GM18511 (cell line): ENCODE data around the gene SQSTM1.

ENCODE experiments used
- ATAC-seq: cut with Tn5 transposase; IDR thresholded peaks from one replicate; pipeline ENCODE4 v1.9.1; 2021; ENCODE audit warnings: mild to moderate bottlenecking, moderate library complexity; ENCODE audit not compliant: unreplicated experiment

Gene SQSTM1

DNA sequence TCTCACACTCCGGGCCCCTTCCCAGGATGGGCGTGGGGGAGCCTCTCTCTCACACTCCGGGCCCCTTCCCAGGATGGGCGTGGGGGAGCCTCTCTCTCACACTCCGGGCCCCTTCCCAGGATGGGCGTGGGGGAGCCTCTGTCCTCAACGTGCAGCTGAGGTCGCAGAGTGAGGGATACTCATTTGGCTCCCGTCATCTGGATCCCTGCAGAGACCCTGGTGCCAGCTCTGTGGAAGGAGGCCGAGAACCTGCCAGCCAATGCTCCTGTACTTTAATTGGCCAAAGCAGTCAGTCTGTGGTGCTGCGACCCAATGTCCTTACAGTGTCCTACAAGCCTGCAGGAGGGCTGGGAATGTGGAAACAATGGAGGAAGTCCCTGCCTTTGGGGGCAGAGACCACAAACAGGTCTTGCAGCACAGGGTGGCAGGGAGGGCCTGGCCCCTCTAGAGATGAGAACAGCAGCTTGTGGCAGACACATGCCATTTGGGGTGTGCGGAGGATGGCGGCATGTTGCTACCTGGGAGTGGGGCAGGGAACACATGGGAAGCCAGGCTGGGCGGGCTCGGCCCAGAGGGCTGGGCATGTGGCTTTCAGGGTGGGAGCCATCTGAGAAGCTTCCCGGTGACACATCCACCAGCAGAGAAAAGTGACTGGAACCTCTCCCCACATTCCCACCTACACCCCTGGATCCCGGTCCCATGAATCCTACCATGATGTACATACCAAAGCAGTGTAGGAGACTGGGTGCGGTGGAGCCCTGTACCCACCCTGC, 51.5 kb downstream of the SQSTM1 start:
- ATAC-seq: no peak

DNA sequence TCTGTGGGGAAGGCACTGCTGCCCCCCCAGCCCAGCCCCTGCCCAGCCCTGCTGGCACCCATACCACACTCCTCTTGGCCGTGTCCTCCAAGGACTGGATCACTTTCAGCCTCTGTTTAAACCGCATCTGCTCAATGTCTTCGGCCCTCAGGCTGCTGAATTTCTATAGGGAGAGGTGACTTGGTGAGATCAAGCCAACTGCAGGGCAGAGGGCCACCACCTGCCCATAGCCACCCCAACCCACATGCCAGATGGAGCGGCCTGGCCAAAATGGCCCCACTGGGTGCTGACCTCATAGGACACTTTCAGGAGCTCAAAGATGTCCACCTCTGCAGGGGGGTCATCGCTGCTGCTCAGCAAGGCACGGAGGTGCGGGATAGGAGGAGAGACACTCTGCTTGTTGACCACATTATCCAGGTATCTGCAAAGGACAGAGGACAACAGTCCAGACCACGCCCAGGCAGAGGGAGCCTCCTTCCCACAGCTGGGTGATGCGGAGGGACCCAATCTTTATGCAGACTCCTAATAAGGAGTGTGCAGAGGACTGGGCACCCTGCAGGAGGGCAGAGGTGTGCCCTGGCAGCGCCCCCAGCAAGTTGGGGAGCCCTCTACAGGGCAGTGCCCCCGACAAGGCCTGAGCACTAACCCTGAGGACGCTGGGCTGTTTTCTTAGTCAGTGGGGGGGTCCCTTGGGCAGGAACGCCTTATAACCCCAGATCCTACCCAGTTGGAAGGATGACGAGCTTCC, 52.3 kb downstream of the SQSTM1 start:
- no peak for ATAC-seq

DNA sequence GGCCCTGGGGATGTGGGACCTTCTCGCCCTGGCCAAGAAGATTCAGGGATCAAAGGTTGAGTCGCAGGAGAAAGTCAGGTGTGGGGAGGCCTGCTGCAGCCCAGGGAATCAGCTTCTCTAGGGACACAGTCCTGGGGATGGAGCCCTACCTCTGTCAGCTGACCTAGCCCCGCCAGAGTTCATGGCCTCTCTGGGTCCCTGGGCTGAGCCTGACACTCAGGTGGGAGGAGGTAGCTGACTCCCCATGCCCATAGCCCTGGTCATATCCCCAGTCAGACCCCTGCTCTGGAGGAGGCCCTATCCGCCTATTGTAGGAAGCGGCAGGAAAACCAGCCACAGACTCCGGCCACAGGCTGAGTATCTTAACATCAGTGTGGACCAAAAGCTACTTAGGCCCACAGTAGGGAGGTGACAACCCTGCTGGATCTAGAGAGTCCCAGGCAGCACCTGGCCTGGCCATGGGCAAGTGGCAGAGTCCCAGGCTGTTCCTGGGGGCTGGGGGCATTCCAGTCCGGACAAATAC, 52.9 kb downstream of the SQSTM1 start:
- no peak for ATAC-seq

DNA sequence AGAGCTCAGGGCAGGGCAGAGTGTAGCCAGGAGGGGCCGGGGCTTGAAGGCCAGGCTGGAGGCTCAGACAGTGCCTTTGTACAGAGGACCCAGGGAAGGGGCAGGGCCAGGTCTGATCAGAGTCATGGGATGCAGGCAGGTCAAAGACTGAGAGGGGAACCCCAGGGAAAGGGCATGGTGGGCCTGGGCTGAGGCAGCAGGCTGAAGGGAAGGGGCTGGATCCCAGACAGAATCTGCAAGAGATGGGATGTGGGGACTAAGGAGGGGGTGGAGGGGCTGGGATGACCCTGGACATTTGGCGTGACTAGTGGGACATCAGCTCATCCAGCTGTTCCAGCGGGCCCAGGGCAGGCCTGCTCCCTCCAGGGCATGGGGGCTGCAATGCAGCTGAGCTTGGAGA, 53.4 kb downstream of the SQSTM1 start:
- no peak for ATAC-seq

DNA sequence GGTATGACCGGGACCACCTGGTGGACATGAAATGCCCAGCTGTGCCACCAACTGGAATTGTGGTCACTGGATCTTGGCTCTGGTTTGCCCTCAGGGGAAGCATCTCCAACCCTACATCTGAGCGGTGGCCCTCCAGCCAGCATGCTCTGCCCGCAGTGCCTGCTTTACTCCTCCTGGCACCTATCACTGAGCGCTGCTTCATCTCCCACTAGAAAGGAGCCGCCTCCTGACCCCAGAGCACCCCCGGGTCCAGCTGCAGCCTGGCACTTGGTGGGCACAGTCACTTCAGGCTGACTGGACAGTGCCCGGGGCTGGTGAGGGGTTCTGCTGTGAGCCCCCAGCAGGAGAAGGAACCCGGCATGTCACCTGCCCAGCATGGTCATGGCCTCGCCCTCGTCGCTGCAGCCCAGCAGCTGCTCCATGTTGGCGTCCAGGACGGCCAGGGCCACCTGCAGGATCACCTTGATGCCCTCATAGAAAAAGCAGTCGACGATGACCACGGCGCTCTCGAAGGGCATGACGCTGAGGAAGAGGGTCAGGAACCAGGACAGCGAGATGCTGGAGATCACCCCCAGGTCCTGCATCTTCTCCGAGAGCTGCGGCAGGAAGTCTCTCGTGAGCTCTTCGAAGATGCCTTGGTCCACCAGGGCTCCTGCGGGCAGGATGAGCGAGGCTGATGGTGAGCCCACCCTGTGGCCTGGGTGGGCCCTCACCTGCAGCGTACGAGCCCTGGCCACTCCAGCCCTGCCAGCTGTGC, 54.0 kb downstream of the SQSTM1 start:
- no peak for ATAC-seq

DNA sequence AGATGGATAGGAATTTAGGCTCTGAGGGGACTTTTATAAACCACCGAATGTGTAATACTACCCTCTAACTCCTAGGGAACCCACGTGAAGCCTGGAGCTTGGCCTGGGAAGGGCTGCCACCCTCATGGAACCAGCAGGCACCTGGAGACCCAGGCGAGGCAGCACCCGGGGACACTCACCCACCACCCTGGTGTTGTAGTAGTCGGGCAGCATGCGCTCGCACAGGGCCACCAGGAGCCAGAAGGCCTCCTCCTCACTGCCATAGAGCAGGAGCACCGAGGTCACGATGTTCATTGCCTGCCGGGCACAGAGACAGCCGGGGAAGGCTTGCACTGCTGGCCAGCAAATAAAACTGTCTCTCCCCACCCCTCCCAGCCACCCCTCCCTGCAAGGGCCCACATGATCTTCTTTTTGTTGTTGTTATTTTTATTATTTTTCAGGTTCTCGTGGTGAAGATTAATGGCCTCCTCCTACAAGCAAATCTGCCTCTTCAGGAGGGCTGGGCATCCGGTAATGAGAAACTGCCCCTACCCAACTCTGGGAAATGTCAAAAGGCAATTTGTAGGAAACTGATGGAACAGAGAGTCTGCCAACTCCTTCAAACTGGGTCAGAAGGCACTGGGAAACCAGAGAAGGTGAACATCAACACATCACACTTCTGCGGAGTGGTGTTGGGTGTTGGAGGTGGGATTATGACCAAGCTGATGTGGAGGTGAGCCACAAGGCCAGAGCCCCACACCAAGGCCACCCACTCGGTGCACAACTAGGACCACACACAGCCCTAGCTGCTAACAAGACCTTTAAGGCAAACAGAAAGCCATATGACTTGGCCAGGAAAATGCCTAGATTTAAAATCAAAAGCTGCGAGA, 55.3 kb downstream of the SQSTM1 start:
- no peak for ATAC-seq

DNA sequence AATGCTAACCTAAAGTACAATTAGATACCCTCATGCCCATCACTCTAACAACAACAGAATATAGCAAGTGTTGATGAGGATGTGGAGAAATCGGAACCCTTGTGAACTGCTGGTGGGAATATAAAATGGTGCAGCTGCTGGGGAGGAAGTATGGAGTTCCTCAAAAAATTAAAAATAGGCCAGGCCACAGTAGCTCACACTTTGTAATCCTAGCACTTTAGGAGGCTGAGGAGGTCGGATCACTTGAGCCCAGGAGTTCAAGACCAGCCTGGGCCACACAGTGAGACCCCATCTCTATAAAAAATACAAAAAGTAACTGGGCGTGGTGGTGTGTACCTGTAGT, 55.9 kb downstream of the SQSTM1 start:
- no peak for ATAC-seq

DNA sequence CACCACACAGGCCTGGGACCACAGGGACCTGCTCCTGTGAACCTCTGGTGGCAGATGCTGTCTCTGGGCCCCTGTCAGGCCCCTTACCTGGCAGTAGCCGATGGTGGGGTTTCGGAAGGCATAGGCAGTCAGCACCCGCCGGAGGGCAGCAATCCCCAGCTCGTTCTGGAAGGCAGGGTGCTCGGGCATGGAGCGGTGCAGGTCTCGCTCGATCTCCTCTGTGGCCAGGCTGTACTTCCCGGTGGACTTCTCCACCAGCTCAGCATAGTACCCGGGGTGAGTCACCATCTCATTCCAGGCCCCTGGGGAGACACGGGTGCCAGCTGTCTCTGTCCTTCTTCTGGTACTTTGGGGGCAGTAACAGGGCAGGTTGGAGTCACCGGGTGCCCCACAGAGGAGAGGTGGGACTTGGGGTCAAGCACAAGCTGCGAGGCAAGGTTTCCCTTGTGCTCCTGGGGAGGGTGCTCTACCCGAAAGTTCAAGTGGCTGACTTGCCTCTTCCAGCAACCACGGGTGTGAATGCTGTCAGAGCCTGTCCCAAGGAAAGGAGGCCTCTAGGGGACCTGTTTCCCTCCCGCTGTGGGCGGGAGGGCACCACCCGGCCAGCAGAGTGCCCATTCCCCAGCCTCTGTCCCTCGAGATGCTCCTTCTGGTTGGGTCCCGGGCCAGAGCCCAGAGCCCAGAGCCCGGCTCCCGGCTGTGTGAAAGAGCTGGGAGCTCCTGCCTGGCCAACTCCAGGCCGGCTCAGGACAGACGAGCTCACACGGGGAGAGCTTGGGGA, 57.7 kb downstream of the SQSTM1 start:
- no peak for ATAC-seq

DNA sequence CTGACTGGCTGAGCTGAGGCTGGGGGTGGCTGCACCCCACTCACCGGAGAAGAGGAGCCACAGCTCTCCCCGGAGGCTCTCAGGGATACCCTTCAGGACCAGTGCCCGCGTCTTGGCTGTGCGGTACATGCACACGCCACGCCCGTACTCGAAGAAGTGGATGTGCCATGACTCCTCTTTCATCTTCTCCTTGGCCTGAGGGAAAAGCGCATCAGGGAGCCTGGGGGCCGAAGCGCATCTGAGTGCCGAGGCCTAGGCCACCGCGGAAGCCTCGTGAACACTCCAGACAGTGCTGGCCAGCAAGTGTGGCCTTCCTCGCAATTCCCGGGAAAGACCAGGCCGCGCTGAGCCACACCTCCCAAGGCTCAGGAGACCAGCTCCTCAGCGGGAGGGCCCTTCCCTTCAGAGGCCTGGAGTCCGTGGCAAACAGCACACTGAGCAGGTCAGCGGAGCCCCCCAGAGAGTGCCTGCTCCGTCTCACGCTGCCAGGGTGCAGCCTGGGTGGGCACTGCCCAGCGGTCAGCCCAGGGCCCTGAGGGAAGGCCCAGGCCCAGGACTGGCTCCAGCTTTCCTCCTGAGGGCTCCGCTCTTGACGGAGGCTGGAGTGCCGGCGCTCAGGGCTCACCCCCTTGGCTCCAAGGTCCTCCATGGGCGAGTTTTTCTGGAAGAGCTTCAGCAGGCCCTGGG, 58.4 kb downstream of the SQSTM1 start:
- ATAC-seq: no peak

DNA sequence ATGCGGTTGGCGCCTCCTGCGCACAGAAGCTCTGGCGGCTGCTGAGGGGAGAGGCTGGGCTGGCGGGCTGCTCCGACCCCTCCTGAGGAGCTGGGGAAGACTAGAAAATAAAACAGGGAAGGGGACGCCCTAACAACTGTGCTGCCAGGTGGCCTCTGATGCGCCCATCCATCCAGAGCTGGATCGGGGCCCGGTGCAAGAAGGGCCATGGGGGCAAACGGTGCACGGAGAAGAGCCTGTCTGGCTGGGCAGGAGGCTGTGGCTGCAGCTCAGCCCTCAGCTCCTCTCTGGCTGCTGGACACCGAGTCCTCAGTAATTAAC, 58.9 kb downstream of the SQSTM1 start:
- no peak for ATAC-seq

DNA sequence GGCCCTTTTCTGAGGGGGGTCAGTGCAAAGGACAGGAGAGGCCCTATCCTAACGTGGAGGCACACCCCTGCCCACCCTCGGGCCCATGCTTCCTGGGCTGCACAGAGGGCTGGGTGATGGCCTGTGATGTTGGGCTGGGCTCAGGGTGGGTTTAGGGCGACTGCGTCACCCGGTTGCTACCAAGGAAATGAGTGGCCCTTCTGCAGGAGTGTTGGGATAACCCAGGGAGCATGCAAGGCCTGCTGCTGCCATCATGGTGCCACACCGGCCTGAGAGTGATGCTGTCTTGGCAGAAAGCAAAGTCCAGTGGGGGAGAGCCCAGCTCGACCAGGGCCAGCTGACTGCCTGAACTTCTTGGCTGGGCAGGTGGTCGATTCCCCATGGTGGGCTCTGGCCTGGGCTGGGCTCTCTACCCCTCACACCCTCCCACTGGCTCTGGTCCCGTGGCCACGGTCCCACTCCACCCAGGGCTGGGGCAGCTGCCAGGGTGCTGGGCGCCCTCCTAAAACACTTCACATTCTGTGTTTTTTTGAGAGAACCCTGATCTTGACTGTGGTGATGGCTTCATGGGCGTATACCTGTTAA, 59.5 kb downstream of the SQSTM1 start:
- no peak for ATAC-seq

DNA sequence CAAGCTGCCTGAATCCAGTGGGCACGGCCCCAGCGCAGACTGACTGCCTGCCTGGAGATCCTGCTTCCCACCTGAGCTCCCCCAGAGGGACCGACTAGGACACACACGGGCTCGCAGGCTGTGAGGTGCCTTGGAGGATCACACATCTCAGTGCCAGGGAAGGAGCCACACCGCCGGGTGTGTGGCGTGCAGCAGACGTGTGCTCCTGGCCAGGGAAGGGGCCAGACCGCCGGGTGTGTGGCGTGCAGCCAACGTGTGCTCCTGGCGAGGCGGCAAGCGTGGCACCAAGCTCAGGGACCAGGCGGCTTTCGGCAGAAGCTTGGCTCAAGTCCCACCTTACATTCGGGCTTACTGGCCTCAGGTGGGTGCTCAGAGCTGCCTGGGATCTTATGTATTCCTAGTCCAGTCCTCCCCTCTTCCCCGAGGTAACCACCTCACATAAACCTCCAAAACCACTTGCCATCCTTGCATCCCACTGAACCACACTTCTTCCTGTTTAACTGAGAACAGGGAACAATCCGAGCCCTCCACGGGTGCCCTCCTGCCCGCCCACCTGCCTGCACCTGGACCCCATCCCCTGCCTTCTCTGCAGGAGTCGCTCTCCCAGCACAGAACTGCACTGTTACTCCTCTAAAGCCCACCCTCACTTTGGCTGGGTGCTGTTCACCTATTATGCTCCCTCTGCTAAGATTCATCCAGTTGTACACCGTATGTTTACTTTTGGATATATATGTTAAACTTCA, 60.3 kb downstream of the SQSTM1 start:
- no peak for ATAC-seq

DNA sequence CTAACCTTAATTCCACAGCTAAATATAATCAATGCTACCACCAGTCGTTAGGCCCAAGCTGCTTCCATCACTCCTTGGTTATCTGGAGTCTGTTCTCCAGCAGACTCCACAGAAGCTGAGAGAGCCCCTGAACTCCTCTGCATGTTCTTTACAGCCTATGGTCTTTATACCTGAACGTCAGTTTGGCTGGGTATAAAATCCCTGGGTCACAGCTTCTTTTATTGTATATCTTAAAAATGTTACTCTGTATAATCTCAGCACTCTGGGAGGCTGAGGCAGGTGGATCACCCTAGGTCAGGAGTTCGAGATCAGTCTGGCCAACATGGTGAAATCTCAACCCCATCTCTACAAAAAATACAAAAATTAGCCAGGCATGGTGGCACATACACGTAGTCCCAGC, 61.6 kb downstream of the SQSTM1 start:
- no peak for ATAC-seq

DNA sequence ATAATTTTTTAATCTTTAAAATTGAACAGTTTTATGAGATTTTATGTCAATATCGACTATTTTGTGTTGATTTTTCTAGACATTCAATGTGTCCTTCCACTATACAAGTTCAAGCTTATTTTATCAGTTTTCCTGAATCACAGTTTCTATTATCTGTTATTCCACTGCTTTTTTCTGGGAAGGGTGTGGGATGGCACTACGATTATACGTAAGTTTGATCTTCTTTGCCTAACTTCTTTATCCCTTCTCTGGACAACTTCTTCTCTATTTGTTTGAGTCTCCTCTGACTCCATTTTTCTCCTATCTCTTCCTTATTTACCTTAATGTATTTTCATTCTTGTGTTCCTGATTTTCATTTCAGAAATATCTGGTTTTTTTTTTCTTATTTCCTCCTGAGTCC, 62.5 kb downstream of the SQSTM1 start:
- ATAC-seq: no peak

DNA sequence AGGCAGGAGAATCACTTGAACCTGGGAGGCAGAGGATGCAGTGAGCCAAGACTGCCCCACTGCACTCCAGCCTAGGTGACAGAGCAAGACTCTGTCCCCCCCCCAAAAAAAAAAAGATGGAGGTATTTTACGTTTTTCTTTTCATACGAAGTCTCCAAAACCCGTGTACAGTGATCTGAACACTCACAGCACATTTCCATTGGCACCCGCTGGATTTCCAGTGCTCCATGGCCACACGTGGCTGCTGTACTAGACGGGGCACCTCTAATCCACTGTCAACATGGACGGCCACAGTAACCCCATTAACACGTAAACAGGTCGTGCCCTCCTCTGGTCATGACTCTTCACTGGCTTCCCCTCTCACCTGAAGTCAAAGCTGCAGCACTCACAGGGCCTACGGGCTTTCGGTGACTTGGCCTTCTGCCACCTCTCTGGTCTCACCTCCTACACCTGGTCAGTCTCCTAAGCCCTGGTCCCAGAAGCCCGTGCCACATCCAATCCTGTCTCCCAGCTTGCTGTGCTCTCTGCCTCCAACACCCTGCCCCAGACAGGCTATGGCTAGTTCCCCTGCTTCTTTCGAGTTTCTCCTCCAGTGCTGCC, 64.9 kb downstream of the SQSTM1 start:
- no peak for ATAC-seq

DNA sequence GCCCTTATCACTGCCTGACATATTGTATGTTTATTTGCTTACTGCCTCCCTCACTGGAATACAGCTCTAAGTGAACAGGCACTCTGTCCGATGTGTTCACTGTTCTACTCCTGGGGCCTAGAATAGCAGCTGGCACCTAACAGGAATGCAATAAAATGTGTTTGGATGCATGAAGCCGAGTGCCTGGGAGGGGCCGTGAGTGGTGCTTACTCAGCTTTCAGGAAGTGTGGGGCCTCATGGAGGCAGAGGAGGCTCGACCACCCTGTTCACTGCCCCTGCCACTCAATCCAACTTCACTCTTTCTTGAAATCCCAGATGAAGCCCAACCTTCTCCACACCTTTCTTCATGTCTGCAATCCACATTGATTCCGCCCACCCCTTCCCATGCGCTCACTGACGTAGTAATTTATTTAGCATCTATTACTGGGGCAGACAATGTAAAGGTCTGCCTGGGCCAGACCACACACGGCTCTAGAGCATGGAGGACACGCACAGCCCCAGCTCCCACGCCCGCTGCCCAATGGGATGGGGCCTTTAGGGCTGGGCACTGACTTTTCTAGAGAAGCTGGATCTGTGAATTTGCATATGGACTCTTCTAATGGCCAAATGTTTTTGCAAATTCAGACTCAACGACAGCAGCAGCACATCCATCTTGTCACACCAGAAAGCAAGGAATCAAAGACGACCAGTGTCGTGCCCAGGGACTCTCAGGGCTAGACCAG, 65.6 kb downstream of the SQSTM1 start:
- no peak for ATAC-seq

DNA sequence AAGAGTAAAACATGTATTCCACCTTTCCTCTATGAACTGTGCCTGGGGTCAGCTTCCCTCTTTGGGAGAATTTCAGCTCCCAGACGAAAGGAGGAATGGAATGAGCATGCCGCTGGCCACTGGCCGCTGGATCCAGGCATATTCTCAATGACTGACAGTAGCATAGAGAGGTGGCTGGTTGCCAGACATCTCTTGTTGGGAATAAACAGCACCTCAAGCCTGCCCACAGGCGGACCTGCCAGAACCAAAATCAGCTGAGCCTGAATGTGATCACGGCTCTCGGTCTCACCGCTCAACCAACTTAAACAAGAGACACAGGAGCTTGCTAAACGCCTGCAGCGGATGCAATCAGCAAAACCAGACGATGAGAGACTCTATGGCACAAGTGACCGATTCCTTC, 66.4 kb downstream of the SQSTM1 start:
- no peak for ATAC-seq
